Neural progenitor cell (in vitro differentiated cells): ENCODE data around the gene ANO10. TPM values are rescaled to one million over a fixed set of nuclear protein-coding genes. Genes with fewer than 3 reads are reported as not detected.

ENCODE experiments used
- DNase-seq: peaks from one replicate; pipeline ENCODE4 v3.0.0-alpha.2; 2016; ENCODE audit warnings: low spot score
- H2AFZ ChIP-seq: fragments of 200-600 bp; sonication (generic); replicated peaks from 2 replicates; pipeline ENCODE4 v1.6.1; 2016; ENCODE audit warnings: antibody characterized with exemption
- H3F3A ChIP-seq: fragments of 200-600 bp; sonication (generic); 2 replicates; pipeline ENCODE4 v1.6.1; 2016; ENCODE audit warnings: antibody characterized with exemption, low read depth
- H3K27ac ChIP-seq: fragments of 200-600 bp; sonication (generic); 2 replicates; pipeline ENCODE4 v1.5.1; 2016; ENCODE audit warnings: mild to moderate bottlenecking
- H3K27me3 ChIP-seq: fragments of 200-600 bp; sonication (generic); 2 replicates; pipeline ENCODE4 v1.6.1; 2016; ENCODE audit warnings: mild to moderate bottlenecking, moderate library complexity
- H3K36me3 ChIP-seq: fragments of 200-600 bp; sonication (generic); 2 replicates; pipeline ENCODE4 v1.5.1; 2016
- H3K4me1 ChIP-seq: fragments of 200-600 bp; sonication (generic); 2 replicates; pipeline ENCODE4 v1.6.1; 2016; ENCODE audit warnings: mixed run types
- H3K4me2 ChIP-seq: fragments of 200-600 bp; sonication (generic); 2 replicates; pipeline ENCODE4 v1.6.1; 2016
- H3K4me3 ChIP-seq: fragments of 200-600 bp; sonication (generic); 2 replicates; pipeline ENCODE4 v1.5.1; 2016
- H3K79me2 ChIP-seq: fragments of 200-600 bp; sonication (generic); 2 replicates; pipeline ENCODE4 v1.6.1; 2016; ENCODE audit warnings: low read depth
- H3K9ac ChIP-seq: fragments of 200-600 bp; sonication (generic); 2 replicates; pipeline ENCODE4 v1.6.1; 2016
- H3K9me3 ChIP-seq: fragments of 200-600 bp; sonication (generic); 2 replicates; pipeline ENCODE4 v1.5.1; 2016; ENCODE audit warnings: low read depth
- H4K20me1 ChIP-seq: fragments of 200-600 bp; sonication (generic); 2 replicates; pipeline ENCODE4 v1.6.1; 2016; ENCODE audit warnings: low read depth
- H3K27ac Mint-ChIP-seq: 3 replicates; pipeline ENCODE4 v1.8.0; 2021; ENCODE audit warnings: mixed read lengths
- H3K27me3 Mint-ChIP-seq: 2 replicates; pipeline ENCODE4 v1.8.0; 2022; ENCODE audit warnings: low read depth, mild to moderate bottlenecking, inconsistent platforms, moderate library complexity, mixed read lengths; ENCODE audit not compliant: insufficient read depth
- H3K36me3 Mint-ChIP-seq: 3 replicates; pipeline ENCODE4 v1.8.0; 2021; ENCODE audit warnings: mixed read lengths
- H3K4me1 Mint-ChIP-seq: 3 replicates; pipeline ENCODE4 v1.8.0; 2021; ENCODE audit warnings: mixed read lengths
- H3K4me3 Mint-ChIP-seq: 3 replicates; pipeline ENCODE4 v1.8.0; 2021; ENCODE audit warnings: mild to moderate bottlenecking, moderate library complexity, mixed read lengths
- H3K9me3 Mint-ChIP-seq: 3 replicates; pipeline ENCODE4 v1.8.0; 2020; ENCODE audit warnings: mixed read lengths
- CTCF ChIP-seq: fragments of 200-600 bp; sonication (generic); IDR thresholded peaks from 2 replicates; pipeline ENCODE4 v1.5.1; 2017; ENCODE audit warnings: antibody characterized with exemption, mild to moderate bottlenecking
- EZH2 ChIP-seq: fragments of 200-600 bp; sonication (generic); IDR thresholded peaks from 2 replicates; pipeline ENCODE4 v1.6.1; 2017; ENCODE audit warnings: antibody characterized with exemption, mild to moderate bottlenecking, moderate library complexity
- EZH2phosphoT487 ChIP-seq: fragments of 200-600 bp; sonication (generic); IDR thresholded peaks from 2 replicates; pipeline ENCODE4 v1.6.1; 2017; ENCODE audit warnings: antibody characterized with exemption
- total RNA-seq: library from RNA; depleted of rRNA; stranded (reverse); fragments of >200 nt; gene quantifications from 2 replicates; pipeline ENCODE4 v1.2.3, GENCODE V29; 2015; ENCODE audit warnings: low replicate concordance

ANO10 gene
- total RNA-seq, 1 donor from 2014 or later: 44.4 TPM

GRCh38 chr3:43448098-43448497, 173.7 kb downstream of the ANO10 start:
- TF ChIP-seq EZH2: no peak
- TF ChIP-seq CTCF: no peak
- no peak for TF ChIP-seq EZH2phosphoT487
- Mint-ChIP-seq H3K4me3 (no peak overlapping the region), H3K27ac (no peak overlapping the region), H3K4me1 (no peaks in the 10 kb centered on the region), H3K9me3 (no peaks in the 10 kb centered on the region), H3K27me3 (peaks cover 4% of the 10 kb centered on the region), H3K36me3 (no peaks in the 10 kb centered on the region)
- Histone ChIP-seq H3K4me3 (no peak overlapping the region), H3K9ac (no peak overlapping the region), H3K27me3 (no peaks in the 10 kb centered on the region), H4K20me1 (peaks cover 4% of the 10 kb centered on the region), H3F3A (no peaks in the 10 kb centered on the region), H2AFZ (no peak overlapping the region), H3K9me3 (no peaks in the 10 kb centered on the region), H3K79me2 (no peaks in the 10 kb centered on the region), H3K36me3 (no peaks in the 10 kb centered on the region), H3K4me2 (no peak overlapping the region), H3K27ac (no peak overlapping the region), H3K4me1 (peaks cover under 1% of the 10 kb centered on the region)
- no peak for DNase-seq

GRCh38 chr3:43445820-43446219, 176.0 kb downstream of the ANO10 start:
- no peak overlapping the region for H3K9ac ChIP-seq
- no peaks in the 10 kb centered on the region for H3K4me1 Mint-ChIP-seq
- no peaks in the 10 kb centered on the region for H3K9me3 ChIP-seq
- H3K4me2 ChIP-seq: no peak overlapping the region
- peak; percentile 17 for DNase-seq
- no peak overlapping the region for H3K4me3 ChIP-seq
- H3K4me3 Mint-ChIP-seq: no peak overlapping the region
- H3K36me3 Mint-ChIP-seq: no peaks in the 10 kb centered on the region
- no peak overlapping the region for H3K27ac ChIP-seq
- H3K4me1 ChIP-seq: peaks cover 3% of the 10 kb centered on the region
- peaks cover 4% of the 10 kb centered on the region for H3K27me3 Mint-ChIP-seq
- no peaks in the 10 kb centered on the region for H3K36me3 ChIP-seq
- TF ChIP-seq CTCF (no peak), EZH2 (no peak), EZH2phosphoT487 (no peak)
- no peak overlapping the region for H2AFZ ChIP-seq
- H4K20me1 ChIP-seq: peaks cover 4% of the 10 kb centered on the region
- H3K27ac Mint-ChIP-seq: no peak overlapping the region
- no peaks in the 10 kb centered on the region for H3K27me3 ChIP-seq
- H3F3A ChIP-seq: no peaks in the 10 kb centered on the region
- no peaks in the 10 kb centered on the region for H3K79me2 ChIP-seq
- H3K9me3 Mint-ChIP-seq: no peaks in the 10 kb centered on the region

GRCh38 chr3:43442872-43443395, 178.9 kb downstream of the ANO10 start:
- Histone ChIP-seq H3K36me3 (no peaks in the 10 kb centered on the region), H4K20me1 (peaks cover 4% of the 10 kb centered on the region), H3F3A (no peaks in the 10 kb centered on the region), H3K27ac (no peak overlapping the region), H3K4me1 (peaks cover 3% of the 10 kb centered on the region), H3K4me2 (no peak overlapping the region), H3K9ac (no peak overlapping the region), H3K27me3 (no peaks in the 10 kb centered on the region), H3K9me3 (no peaks in the 10 kb centered on the region), H3K4me3 (no peak overlapping the region), H3K79me2 (no peaks in the 10 kb centered on the region), H2AFZ (no peak overlapping the region)
- Mint-ChIP-seq H3K4me3 (no peak overlapping the region), H3K4me1 (no peaks in the 10 kb centered on the region), H3K36me3 (no peaks in the 10 kb centered on the region), H3K27ac (no peak overlapping the region), H3K9me3 (peaks cover 10% of the 10 kb centered on the region), H3K27me3 (peaks cover 4% of the 10 kb centered on the region)
- TF ChIP-seq EZH2 (no peak), EZH2phosphoT487 (no peak), CTCF (no peak)
- DNase-seq: no peak
